ENCODE data around the gene FGF3.

FGF3 gene

GRCh38 chr11:69802590-69802989 lies 16.6 kb downstream of the FGF3 start:
- Histone ChIP-seq H3K4me1 (ENCODE audit: control insufficient read depth, insufficient read depth, low read length) (no peaks in the 10 kb centered on the region), H3K36me3 (ENCODE audit: control insufficient read depth in 2 of 2, insufficient read depth in 2 of 2, low read length in 2 of 2) (no peaks in the 10 kb centered on the region), H3K4me3 (ENCODE audit: low read length in 2 of 2) (no peak overlapping the region), H3K9ac (ENCODE audit: low read length in 2 of 2) (no peak overlapping the region), H3K27me3 (ENCODE audit: control insufficient read depth in 1 of 2, insufficient read depth in 2 of 2, low read length in 2 of 2) (peaks cover 0 to 15% of the 10 kb centered on the region in 2 donors), H3K27ac (ENCODE audit: low read length) (no peak overlapping the region), H3K9me3 (ENCODE audit: control insufficient read depth in 2 of 2, low read length in 2 of 2) (peaks cover 0 to 3% of the 10 kb centered on the region in 2 donors)

DNA sequence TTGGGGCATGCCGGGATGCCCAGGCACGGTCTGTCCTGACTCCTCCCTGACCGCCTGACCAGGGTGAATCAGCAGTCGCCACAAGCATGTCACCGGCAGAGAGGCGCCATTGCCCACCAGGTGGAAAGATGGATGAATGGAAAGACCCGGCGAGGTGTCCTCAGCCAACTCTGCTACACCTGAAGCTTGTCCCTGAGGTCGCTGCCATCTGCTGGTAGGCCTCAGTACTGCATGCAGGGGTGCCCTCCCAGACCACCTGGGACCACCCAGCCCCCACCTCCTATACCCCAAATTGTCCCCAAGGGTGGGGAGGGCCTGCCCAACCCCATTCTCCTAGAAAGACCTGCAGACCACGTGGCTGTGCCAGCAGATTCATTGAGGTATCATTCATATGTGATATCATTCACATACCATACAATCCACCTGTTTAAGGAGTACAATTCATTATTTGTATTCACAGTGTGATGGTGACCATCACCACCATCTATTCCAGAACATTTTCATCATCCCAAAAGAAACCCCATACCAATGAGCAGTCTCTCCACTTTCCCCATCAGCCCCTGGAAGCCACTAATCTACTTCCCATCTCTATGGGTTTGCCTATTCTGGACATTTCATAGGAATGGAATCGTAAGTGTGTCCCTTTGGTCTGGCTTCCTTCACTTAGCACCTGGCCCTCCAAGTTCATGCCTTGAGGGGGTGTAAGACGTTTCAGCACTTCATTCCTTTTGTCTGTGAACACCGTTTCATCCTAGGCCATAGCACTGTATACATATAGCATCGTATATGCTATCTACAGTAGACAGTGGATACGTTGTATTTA lies 17.5 kb downstream of the FGF3 start:
- Histone ChIP-seq H3K9ac (ENCODE audit: low read length in 2 of 2) (no peak overlapping the region), H3K9me3 (ENCODE audit: control insufficient read depth in 2 of 2, low read length in 2 of 2) (peaks cover 0 to 3% of the 10 kb centered on the region in 2 donors), H3K4me3 (ENCODE audit: low read length in 2 of 2) (no peak overlapping the region), H3K27me3 (ENCODE audit: control insufficient read depth in 1 of 2, insufficient read depth in 2 of 2, low read length in 2 of 2) (peaks cover 0 to 15% of the 10 kb centered on the region in 2 donors), H3K4me1 (ENCODE audit: control insufficient read depth, insufficient read depth, low read length) (no peaks in the 10 kb centered on the region), H3K27ac (ENCODE audit: low read length) (no peak overlapping the region), H3K36me3 (ENCODE audit: control insufficient read depth in 2 of 2, insufficient read depth in 2 of 2, low read length in 2 of 2) (no peaks in the 10 kb centered on the region)

- no peaks in the 10 kb centered on the region for H3K36me3 ChIP-seq (ENCODE audit: control insufficient read depth in 2 of 2, insufficient read depth in 2 of 2, low read length in 2 of 2)
- H3K9me3 ChIP-seq (ENCODE audit: control insufficient read depth in 2 of 2, low read length in 2 of 2): peaks cover 0 to 3% of the 10 kb centered on the region in 2 donors
- no peak overlapping the region for H3K4me3 ChIP-seq (ENCODE audit: low read length in 2 of 2)
- H3K27ac ChIP-seq (ENCODE audit: low read length): no peak overlapping the region
- no peak overlapping the region for H3K9ac ChIP-seq (ENCODE audit: low read length in 2 of 2)
- H3K27me3 ChIP-seq (ENCODE audit: control insufficient read depth in 1 of 2, insufficient read depth in 2 of 2, low read length in 2 of 2): peaks cover 0 to 15% of the 10 kb centered on the region in 2 donors
- no peaks in the 10 kb centered on the region for H3K4me1 ChIP-seq (ENCODE audit: control insufficient read depth, insufficient read depth, low read length)
Observed at GRCh38 chr11:69800278-69800677, 18.9 kb downstream of the FGF3 start.

- Histone ChIP-seq H3K27ac (ENCODE audit: low read length) (no peak overlapping the region), H3K9me3 (ENCODE audit: control insufficient read depth in 2 of 2, low read length in 2 of 2) (peaks cover 0 to 3% of the 10 kb centered on the region in 2 donors), H3K9ac (ENCODE audit: low read length in 2 of 2) (no peak overlapping the region), H3K4me3 (ENCODE audit: low read length in 2 of 2) (no peak overlapping the region), H3K4me1 (ENCODE audit: control insufficient read depth, insufficient read depth, low read length) (no peaks in the 10 kb centered on the region), H3K27me3 (ENCODE audit: control insufficient read depth in 1 of 2, insufficient read depth in 2 of 2, low read length in 2 of 2) (peaks cover 0 to 13% of the 10 kb centered on the region in 2 donors), H3K36me3 (ENCODE audit: control insufficient read depth in 2 of 2, insufficient read depth in 2 of 2, low read length in 2 of 2) (no peaks in the 10 kb centered on the region)
Observed at GRCh38 chr11:69799582-69799981, 19.6 kb downstream of the FGF3 start.

DNA sequence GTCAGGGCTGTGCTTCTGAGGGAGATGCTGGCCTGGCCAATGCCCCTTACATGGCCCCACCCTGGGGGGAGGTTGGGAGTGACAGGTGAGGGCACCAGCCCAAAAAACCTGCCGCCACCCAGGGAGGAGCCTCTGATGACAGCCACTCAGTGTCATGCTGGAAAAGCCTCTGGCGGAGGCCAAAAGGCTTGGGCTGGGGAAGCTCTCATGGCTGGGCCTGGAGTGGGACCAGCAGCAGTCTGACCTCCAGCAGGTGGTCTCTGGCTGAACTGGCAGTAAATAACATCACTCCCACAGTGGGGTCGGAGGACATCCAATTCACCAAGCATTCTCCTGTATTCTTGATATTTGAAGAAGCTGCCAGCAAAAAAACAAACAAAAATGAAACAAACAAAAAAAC lies 20.1 kb downstream of the FGF3 start:
- Histone ChIP-seq H3K9me3 (ENCODE audit: control insufficient read depth in 2 of 2, low read length in 2 of 2) (peaks cover 0 to 3% of the 10 kb centered on the region in 2 donors), H3K27me3 (ENCODE audit: control insufficient read depth in 1 of 2, insufficient read depth in 2 of 2, low read length in 2 of 2) (peaks cover 0 to 13% of the 10 kb centered on the region in 2 donors), H3K27ac (ENCODE audit: low read length) (no peak overlapping the region), H3K36me3 (ENCODE audit: control insufficient read depth in 2 of 2, insufficient read depth in 2 of 2, low read length in 2 of 2) (no peaks in the 10 kb centered on the region), H3K4me1 (ENCODE audit: control insufficient read depth, insufficient read depth, low read length) (no peaks in the 10 kb centered on the region), H3K9ac (ENCODE audit: low read length in 2 of 2) (no peak overlapping the region), H3K4me3 (ENCODE audit: low read length in 2 of 2) (no peak overlapping the region)

GRCh38 chr11:69797737-69798528 lies 21.3 kb downstream of the FGF3 start:
- Histone ChIP-seq H3K9me3 (ENCODE audit: control insufficient read depth in 2 of 2, low read length in 2 of 2) (peaks cover 0 to 3% of the 10 kb centered on the region in 2 donors), H3K4me3 (ENCODE audit: low read length in 2 of 2) (no peak overlapping the region), H3K36me3 (ENCODE audit: control insufficient read depth in 2 of 2, insufficient read depth in 2 of 2, low read length in 2 of 2) (no peaks in the 10 kb centered on the region), H3K27me3 (ENCODE audit: control insufficient read depth in 1 of 2, insufficient read depth in 2 of 2, low read length in 2 of 2) (peaks cover 0 to 9% of the 10 kb centered on the region in 2 donors), H3K9ac (ENCODE audit: low read length in 2 of 2) (no peak overlapping the region), H3K4me1 (ENCODE audit: control insufficient read depth, insufficient read depth, low read length) (no peaks in the 10 kb centered on the region), H3K27ac (ENCODE audit: low read length) (no peak overlapping the region)

GRCh38 chr11:69797156-69797555 lies 22.1 kb downstream of the FGF3 start:
- no peaks in the 10 kb centered on the region for H3K4me1 ChIP-seq (ENCODE audit: control insufficient read depth, insufficient read depth, low read length)
- no peak overlapping the region for H3K9ac ChIP-seq (ENCODE audit: low read length in 2 of 2)

GRCh38 chr11:69796063-69796462 lies 23.2 kb downstream of the FGF3 start:
- no peaks in the 10 kb centered on the region for H3K4me1 ChIP-seq (ENCODE audit: control insufficient read depth, insufficient read depth, low read length)
- peaks cover 0 to 5% of the 10 kb centered on the region in 2 donors for H3K27me3 ChIP-seq (ENCODE audit: control insufficient read depth in 1 of 2, insufficient read depth in 2 of 2, low read length in 2 of 2)
- no peak overlapping the region for H3K27ac ChIP-seq (ENCODE audit: low read length)
- H3K36me3 ChIP-seq (ENCODE audit: control insufficient read depth in 2 of 2, insufficient read depth in 2 of 2, low read length in 2 of 2): no peaks in the 10 kb centered on the region
- no peak overlapping the region for H3K9ac ChIP-seq (ENCODE audit: low read length in 2 of 2)
- H3K4me3 ChIP-seq (ENCODE audit: low read length in 2 of 2): no peak overlapping the region
- peaks cover 0 to 3% of the 10 kb centered on the region in 2 donors for H3K9me3 ChIP-seq (ENCODE audit: control insufficient read depth in 2 of 2, low read length in 2 of 2)

More at GRCh38 chr11:69797156-69797555, 22.1 kb downstream of the FGF3 start:
- Histone ChIP-seq H3K9me3 (ENCODE audit: control insufficient read depth in 2 of 2, low read length in 2 of 2) (peaks cover 0 to 3% of the 10 kb centered on the region in 2 donors), H3K27ac (ENCODE audit: low read length) (no peak overlapping the region), H3K27me3 (ENCODE audit: control insufficient read depth in 1 of 2, insufficient read depth in 2 of 2, low read length in 2 of 2) (peaks cover 0 to 9% of the 10 kb centered on the region in 2 donors), H3K36me3 (ENCODE audit: control insufficient read depth in 2 of 2, insufficient read depth in 2 of 2, low read length in 2 of 2) (no peaks in the 10 kb centered on the region), H3K4me3 (ENCODE audit: low read length in 2 of 2) (no peak overlapping the region)

DNA sequence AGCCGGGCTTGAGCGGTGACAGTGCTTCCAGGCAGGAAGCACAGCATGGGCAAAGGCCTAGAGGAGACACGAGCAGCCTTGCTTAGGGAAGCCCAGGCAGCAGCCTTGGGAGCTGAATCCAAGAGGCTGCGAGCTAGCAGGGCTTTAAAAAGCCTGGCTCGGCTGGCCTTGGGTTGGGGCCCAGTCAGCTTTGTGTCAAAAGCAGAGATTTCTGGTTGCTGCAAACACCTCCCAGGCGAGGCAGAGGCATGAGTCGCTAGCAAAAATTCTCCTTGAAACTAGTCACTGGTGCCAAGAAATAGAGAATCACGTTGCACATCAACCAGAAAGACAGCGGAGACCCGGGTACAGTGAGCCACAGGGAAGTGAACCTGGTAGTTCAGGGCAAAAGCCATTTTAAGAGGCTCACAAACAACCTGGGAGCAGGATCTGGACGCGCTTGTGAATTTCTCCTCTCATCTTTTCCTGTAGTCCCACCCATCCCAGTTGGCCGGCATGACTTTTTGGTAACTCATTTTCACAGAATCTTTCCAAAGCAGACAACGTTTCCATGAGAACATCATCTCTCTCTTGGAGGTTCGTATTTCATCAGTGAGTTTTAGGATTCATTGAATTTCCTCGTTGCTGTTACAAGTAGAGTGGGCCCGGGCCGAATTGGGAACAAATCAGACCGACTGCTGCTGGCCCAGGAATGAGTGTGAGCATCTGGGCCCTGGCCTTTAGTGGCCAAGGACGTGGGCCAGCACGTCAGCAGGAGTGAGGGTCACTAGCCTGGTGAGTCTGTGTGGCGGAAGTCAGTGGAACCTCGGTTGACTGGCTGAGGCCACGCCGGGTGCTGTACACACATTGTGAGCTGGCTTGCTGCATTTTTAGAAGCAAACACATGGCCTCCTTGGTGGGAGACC lies 27.7 kb downstream of the FGF3 start:
- Histone ChIP-seq H3K9ac (ENCODE audit: low read length in 2 of 2) (no peak overlapping the region), H3K27me3 (ENCODE audit: control insufficient read depth in 1 of 2, insufficient read depth in 2 of 2, low read length in 2 of 2) (peaks cover 4 to 5% of the 10 kb centered on the region in 2 donors), H3K36me3 (ENCODE audit: control insufficient read depth in 2 of 2, insufficient read depth in 2 of 2, low read length in 2 of 2) (no peaks in the 10 kb centered on the region), H3K4me3 (ENCODE audit: low read length in 2 of 2) (no peak overlapping the region), H3K9me3 (ENCODE audit: control insufficient read depth in 2 of 2, low read length in 2 of 2) (no peaks in the 10 kb centered on the region), H3K4me1 (ENCODE audit: control insufficient read depth, insufficient read depth, low read length) (no peaks in the 10 kb centered on the region), H3K27ac (ENCODE audit: low read length) (no peak overlapping the region)

GRCh38 chr11:69788956-69789355 lies 30.3 kb downstream of the FGF3 start:
- H3K27ac ChIP-seq (ENCODE audit: low read length): no peak overlapping the region
- peaks cover 4 to 5% of the 10 kb centered on the region in 2 donors for H3K27me3 ChIP-seq (ENCODE audit: control insufficient read depth in 1 of 2, insufficient read depth in 2 of 2, low read length in 2 of 2)
- no peaks in the 10 kb centered on the region for H3K9me3 ChIP-seq (ENCODE audit: control insufficient read depth in 2 of 2, low read length in 2 of 2)
- H3K36me3 ChIP-seq (ENCODE audit: control insufficient read depth in 2 of 2, insufficient read depth in 2 of 2, low read length in 2 of 2): no peaks in the 10 kb centered on the region
- no peak overlapping the region for H3K9ac ChIP-seq (ENCODE audit: low read length in 2 of 2)
- H3K4me3 ChIP-seq (ENCODE audit: low read length in 2 of 2): no peak overlapping the region
- no peaks in the 10 kb centered on the region for H3K4me1 ChIP-seq (ENCODE audit: control insufficient read depth, insufficient read depth, low read length)
